ENCODE data around the gene ANKRD35.
A peak's percentile ranks its signal among the peaks of the same experiment; 100 is the strongest.

The ANKRD35 gene

GRCh38 chr1:145897969-145898368 lies 12.3 kb upstream of the ANKRD35 start:
- DNase-seq (ENCODE audit: low read depth in 2 of 2): no peak

- no peak for DNase-seq (ENCODE audit: low read depth in 2 of 2)
Measured at GRCh38 chr1:145895471-145895870, 9.8 kb upstream of the ANKRD35 start.

GRCh38 chr1:145893306-145894055 lies 7.8 kb upstream of the ANKRD35 start:
- no peak for DNase-seq (ENCODE audit: low read depth in 2 of 2)

GRCh38 chr1:145892486-145893087 lies 6.9 kb upstream of the ANKRD35 start:
- no peak for DNase-seq (ENCODE audit: low read depth in 2 of 2)

- DNase-seq (ENCODE audit: low read depth in 2 of 2): no peak
Measured at GRCh38 chr1:145891587-145892485, 6.2 kb upstream of the ANKRD35 start.

GRCh38 chr1:145891143-145891542 lies 5.5 kb upstream of the ANKRD35 start:
- no peak for DNase-seq (ENCODE audit: low read depth in 2 of 2)

- no peak for DNase-seq (ENCODE audit: low read depth in 2 of 2)
Measured at GRCh38 chr1:145889722-145890121, 4.1 kb upstream of the ANKRD35 start.

- DNase-seq (ENCODE audit: low read depth in 2 of 2): no peak
Measured at GRCh38 chr1:145887631-145888030, 2.0 kb upstream of the ANKRD35 start.

- no peak for DNase-seq (ENCODE audit: low read depth in 2 of 2)
Measured at GRCh38 chr1:145886816-145887215, 1.1 kb upstream of the ANKRD35 start.

GRCh38 chr1:145886390-145886789 lies 724 bp upstream of the ANKRD35 start:
- DNase-seq (ENCODE audit: low read depth in 2 of 2): no peak

- DNase-seq (ENCODE audit: low read depth in 2 of 2): no peak
Measured at GRCh38 chr1:145884675-145885074, 991 bp downstream of the ANKRD35 start.

- DNase-seq (ENCODE audit: low read depth in 2 of 2): no peak
Measured at GRCh38 chr1:145879775-145880174, 5.9 kb downstream of the ANKRD35 start.

- no peak for DNase-seq (ENCODE audit: low read depth in 2 of 2)
Measured at GRCh38 chr1:145878724-145879123, 6.9 kb downstream of the ANKRD35 start.

GRCh38 chr1:145877923-145878486 lies 7.7 kb downstream of the ANKRD35 start:
- no peak for DNase-seq (ENCODE audit: low read depth in 2 of 2)

GRCh38 chr1:145874646-145875045 lies 11.0 kb downstream of the ANKRD35 start:
- DNase-seq (ENCODE audit: low read depth in 2 of 2): no peak

GRCh38 chr1:145871994-145872924 lies 13.4 kb downstream of the ANKRD35 start:
- DNase-seq (ENCODE audit: low read depth in 2 of 2): no peak

GRCh38 chr1:145868232-145868631 lies 17.4 kb downstream of the ANKRD35 start:
- DNase-seq (ENCODE audit: low read depth in 2 of 2): no peak

- DNase-seq (ENCODE audit: low read depth in 2 of 2): no peak
Measured at GRCh38 chr1:145863282-145864018, 22.2 kb downstream of the ANKRD35 start.

GRCh38 chr1:145859491-145860023 lies 26.1 kb downstream of the ANKRD35 start:
- DNase-seq (ENCODE audit: low read depth in 2 of 2): peak; percentile 56 to 66

- peak; percentile 65 to 71 for DNase-seq (ENCODE audit: low read depth in 2 of 2)
Measured at GRCh38 chr1:145858901-145859490, 26.7 kb downstream of the ANKRD35 start, which contains the start of gene PIAS3. Gene PIAS3 (minus strand): TSS chr1:145859081. CDS start chr1:145858990, 91 bp downstream.
